Dendritic cell treated with granulocyte-macrophage colony-stimulating factor and Interleukin-4, amounts not matched to agents 40 ng/mL and 50 ng/mL, for 4 days (primary cell): ENCODE data around the gene EFHC1.
"Not testable (repeated sequence)": the region's sequence is repeated elsewhere in the genome, so short reads cannot be mapped to it uniquely, and the experiment has no call there.

ENCODE experiments used
- H3K27ac Mint-ChIP-seq: one replicate; pipeline ENCODE4 v1.8.0; 2022; ENCODE audit warnings: mild to moderate bottlenecking, mixed read lengths
- H3K27me3 Mint-ChIP-seq: one replicate; pipeline ENCODE4 v1.8.0; 2022; ENCODE audit warnings: mild to moderate bottlenecking, mixed read lengths
- H3K36me3 Mint-ChIP-seq: one replicate; pipeline ENCODE4 v1.8.0; 2022; ENCODE audit warnings: low read depth, mixed read lengths
- H3K4me1 Mint-ChIP-seq: one replicate; pipeline ENCODE4 v1.8.0; 2022; ENCODE audit warnings: low read depth, mixed read lengths
- H3K4me3 Mint-ChIP-seq: one replicate; pipeline ENCODE4 v1.8.0; 2022; ENCODE audit warnings: mild to moderate bottlenecking, moderate library complexity, mixed read lengths
- H3K9me3 Mint-ChIP-seq: one replicate; pipeline ENCODE4 v1.8.0; 2022; ENCODE audit warnings: mixed read lengths
- intact Hi-C: fragments of 100-400 bp; cut with micrococcal nuclease; formaldehyde crosslinking; loops from one replicate; pipeline ENCODE4 v1.15.0; 2022

The EFHC1 gene

GRCh38 chr6:52435345-52435744 is 15.2 kb downstream of the EFHC1 start:
- Mint-ChIP-seq H3K4me3 (no peak overlapping the region), H3K27ac (no peak overlapping the region), H3K27me3 (no peaks in the 10 kb centered on the region), H3K4me1 (peaks cover 6% of the 10 kb centered on the region), H3K36me3 (no peaks in the 10 kb centered on the region), H3K9me3 (no peaks in the 10 kb centered on the region)
- intact Hi-C loops = no loop called here

- Mint-ChIP-seq H3K36me3 (no peaks in the 10 kb centered on the region), H3K9me3 (no peaks in the 10 kb centered on the region), H3K27me3 (no peaks in the 10 kb centered on the region), H3K4me1 (peaks cover 6% of the 10 kb centered on the region), H3K4me3 (no peak overlapping the region), H3K27ac (no peak overlapping the region)
- intact Hi-C loops = no loop called here
Measured at GRCh38 chr6:52438926-52439325, 18.8 kb downstream of the EFHC1 start.

GRCh38 chr6:52454556-52454955 is 34.4 kb downstream of the EFHC1 start:
- peaks cover 21% of the 10 kb centered on the region for H3K9me3 Mint-ChIP-seq
- H3K36me3 Mint-ChIP-seq = peaks cover 18% of the 10 kb centered on the region
- H3K4me1 Mint-ChIP-seq = no peaks in the 10 kb centered on the region
- H3K4me3 Mint-ChIP-seq = no peak overlapping the region
- no peak overlapping the region for H3K27ac Mint-ChIP-seq
- intact Hi-C loops = no loop called here
- H3K27me3 Mint-ChIP-seq = no peaks in the 10 kb centered on the region

GRCh38 chr6:52457096-52457495 is 37.0 kb downstream of the EFHC1 start:
- Mint-ChIP-seq H3K27ac (no peak overlapping the region), H3K4me1 (no peaks in the 10 kb centered on the region), H3K4me3 (no peak overlapping the region), H3K9me3 (no peaks in the 10 kb centered on the region), H3K27me3 (no peaks in the 10 kb centered on the region), H3K36me3 (no peaks in the 10 kb centered on the region)
- intact Hi-C loops = no loop called here

- H3K36me3 Mint-ChIP-seq, H3K4me3 Mint-ChIP-seq, H3K27ac Mint-ChIP-seq, intact Hi-C loops, H3K9me3 Mint-ChIP-seq, H3K27me3 Mint-ChIP-seq, H3K4me1 Mint-ChIP-seq: not testable (repeated sequence)
Measured at GRCh38 chr6:52461194-52461593, 41.1 kb downstream of the EFHC1 start.

- Mint-ChIP-seq H3K36me3 (no peaks in the 10 kb centered on the region), H3K27ac (no peak overlapping the region), H3K4me3 (no peak overlapping the region), H3K27me3 (peaks cover 2% of the 10 kb centered on the region), H3K4me1 (no peaks in the 10 kb centered on the region), H3K9me3 (no peaks in the 10 kb centered on the region)
- intact Hi-C loops = no loop called here
Measured at GRCh38 chr6:52474173-52474572, 54.0 kb downstream of the EFHC1 start.

GRCh38 chr6:52475307-52475706 is 55.2 kb downstream of the EFHC1 start:
- Mint-ChIP-seq H3K4me3 (no peak overlapping the region), H3K27ac (no peak overlapping the region), H3K9me3 (no peaks in the 10 kb centered on the region), H3K36me3 (no peaks in the 10 kb centered on the region), H3K27me3 (peaks cover 2% of the 10 kb centered on the region), H3K4me1 (no peaks in the 10 kb centered on the region)
- intact Hi-C loops = no loop called here

GRCh38 chr6:52482903-52483670 is 62.9 kb downstream of the EFHC1 start:
- Mint-ChIP-seq H3K27ac (no peak overlapping the region), H3K36me3 (no peaks in the 10 kb centered on the region)
- intact Hi-C loops = no loop called here

GRCh38 chr6:52483671-52484003 is 63.5 kb downstream of the EFHC1 start:
- H3K4me3 Mint-ChIP-seq = no peak overlapping the region
- no peaks in the 10 kb centered on the region for H3K27me3 Mint-ChIP-seq
- H3K9me3 Mint-ChIP-seq = no peaks in the 10 kb centered on the region
- intact Hi-C loops = no loop called here
- peaks cover 9% of the 10 kb centered on the region for H3K4me1 Mint-ChIP-seq
- H3K27ac Mint-ChIP-seq = no peak overlapping the region
- no peaks in the 10 kb centered on the region for H3K36me3 Mint-ChIP-seq

More at GRCh38 chr6:52482903-52483670, 62.9 kb downstream of the EFHC1 start:
- Mint-ChIP-seq H3K4me1 (peaks cover 9% of the 10 kb centered on the region), H3K9me3 (no peaks in the 10 kb centered on the region), H3K4me3 (no peak overlapping the region), H3K27me3 (no peaks in the 10 kb centered on the region)

- Mint-ChIP-seq H3K4me1 (peaks cover 53% of the 10 kb centered on the region), H3K9me3 (peaks cover 2% of the 10 kb centered on the region), H3K36me3 (peaks cover 2% of the 10 kb centered on the region), H3K4me3 (no peak overlapping the region), H3K27ac (no peak overlapping the region), H3K27me3 (no peaks in the 10 kb centered on the region)
- intact Hi-C loops = loop anchor here (2.0 to 10.0 kb wide), 3 partner anchors 69 to 175 kb away; partner anchors contain the start of genes EFHC1 and TRAM2
Measured at GRCh38 chr6:52489881-52490280, 69.7 kb downstream of the EFHC1 start.

- peaks cover 11% of the 10 kb centered on the region for H3K36me3 Mint-ChIP-seq
- intact Hi-C loops = loop anchor here (2.0 to 10.0 kb wide), 3 partner anchors 71 to 173 kb away; partner anchors contain the start of genes EFHC1 and TRAM2
- H3K4me3 Mint-ChIP-seq = peak overlapping the region; percentile 54
- H3K27me3 Mint-ChIP-seq = no peaks in the 10 kb centered on the region
- peak overlapping the region; percentile 88 for H3K27ac Mint-ChIP-seq
- H3K9me3 Mint-ChIP-seq = peaks cover 7% of the 10 kb centered on the region
- peaks cover 53% of the 10 kb centered on the region for H3K4me1 Mint-ChIP-seq
Measured at GRCh38 chr6:52491203-52492069, 71.3 kb downstream of the EFHC1 start.

- intact Hi-C loops = loop anchor here (5.0 to 10.0 kb wide), 2 partner anchors 84 to 171 kb away; partner anchors contain the start of gene TRAM2
- H3K27me3 Mint-ChIP-seq = no peaks in the 10 kb centered on the region
- peaks cover 18% of the 10 kb centered on the region for H3K36me3 Mint-ChIP-seq
- H3K4me1 Mint-ChIP-seq = peaks cover 69% of the 10 kb centered on the region
- peaks cover 7% of the 10 kb centered on the region for H3K9me3 Mint-ChIP-seq
- peak overlapping the region; percentile 88 for H3K27ac Mint-ChIP-seq
- H3K4me3 Mint-ChIP-seq = no peak overlapping the region
Measured at GRCh38 chr6:52493669-52494068, 73.5 kb downstream of the EFHC1 start.

- intact Hi-C loops = loop anchor here (5.0 to 10.0 kb wide), 2 partner anchors 83 to 170 kb away; partner anchors contain the start of gene TRAM2
- Mint-ChIP-seq H3K36me3 (peaks cover 19% of the 10 kb centered on the region), H3K27me3 (no peaks in the 10 kb centered on the region), H3K4me3 (no peak overlapping the region), H3K27ac (peak overlapping the region; percentile 88), H3K9me3 (peaks cover 7% of the 10 kb centered on the region), H3K4me1 (peaks cover 62% of the 10 kb centered on the region)
Measured at GRCh38 chr6:52494298-52495072, 74.3 kb downstream of the EFHC1 start.
